ENCODE measurements around the gene GMCL1.
"Not testable (repeated sequence)": the region's sequence is repeated elsewhere in the genome, so short reads cannot be mapped to it uniquely, and the experiment has no call there.

Gene GMCL1

GRCh38 chr2:69807821-69808540, 21.5 kb upstream of the GMCL1 start:
- no peak for DNase-seq

- no peak for DNase-seq
Observed at GRCh38 chr2:69810550-69810949, 18.9 kb upstream of the GMCL1 start.

DNA sequence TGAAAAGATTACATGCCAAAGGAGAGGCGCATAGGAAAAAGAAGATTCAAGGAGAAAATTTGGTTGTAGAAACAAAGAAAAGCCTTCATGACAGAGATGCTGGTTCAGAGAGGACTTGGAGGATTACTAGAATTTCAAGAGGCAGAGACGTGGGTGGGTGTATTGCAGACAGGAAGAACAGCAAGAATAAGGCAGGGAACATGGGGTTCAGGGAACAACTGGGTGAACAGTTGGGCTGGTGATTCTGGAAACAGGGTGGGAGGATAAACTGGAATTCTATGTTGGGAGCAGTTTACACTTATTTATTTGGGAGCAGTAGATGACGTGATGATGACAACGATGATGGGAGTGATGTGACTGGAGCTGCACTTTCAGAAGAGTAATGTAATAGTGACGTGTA, 18.4 kb upstream of the GMCL1 start:
- no peak for DNase-seq

DNA sequence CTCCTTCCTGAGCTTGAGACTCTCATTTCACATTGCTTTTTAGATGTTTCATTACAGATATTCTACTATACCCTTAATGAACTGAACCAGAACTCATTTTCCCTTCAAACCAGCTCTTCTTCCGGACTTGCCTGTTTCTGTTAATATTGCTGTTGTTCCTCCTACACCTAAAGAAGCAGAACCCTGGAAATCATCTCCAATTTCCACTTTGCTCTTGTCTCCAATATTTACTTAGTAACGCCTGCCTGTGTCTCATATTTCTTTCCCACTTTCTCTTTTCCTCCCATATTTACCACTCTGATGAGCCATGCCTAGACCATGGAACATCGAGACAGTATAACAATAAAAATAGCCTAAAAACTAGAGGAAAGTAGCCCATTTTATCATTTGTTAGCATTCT, 17.9 kb upstream of the GMCL1 start:
- no peak for DNase-seq

- DNase-seq: no peak
Observed at GRCh38 chr2:69815717-69816116, 13.7 kb upstream of the GMCL1 start.

DNA sequence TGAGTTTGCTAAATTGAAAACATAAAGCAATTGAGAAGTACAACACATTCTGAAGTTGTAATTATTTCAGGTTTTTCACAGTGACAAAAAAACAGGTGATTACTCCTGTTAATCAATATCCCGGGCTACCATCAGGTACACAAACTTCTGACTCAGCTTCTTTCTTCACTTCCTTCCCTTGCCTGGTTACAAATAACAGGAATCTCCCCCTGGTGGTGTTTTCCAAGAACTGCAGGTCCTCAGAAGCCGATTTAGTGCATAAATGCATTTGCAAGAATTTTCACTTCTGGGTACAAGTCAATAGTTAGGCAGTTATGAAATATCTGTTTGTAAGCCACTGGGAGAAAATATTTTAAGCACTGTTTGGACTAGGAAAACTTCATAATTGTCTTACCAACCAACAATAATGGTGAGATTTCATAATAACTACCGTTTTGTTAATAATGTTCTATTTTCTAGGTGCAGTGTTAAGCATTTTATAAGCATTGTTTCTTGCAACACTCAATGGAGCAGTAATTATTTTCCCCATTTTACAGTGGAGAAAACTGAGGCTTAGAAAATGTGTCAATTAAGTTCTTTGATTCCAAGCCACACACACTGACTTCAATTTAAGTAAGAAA, 12.4 kb upstream of the GMCL1 start:
- DNase-seq: peak; percentile 80

- no peak for DNase-seq
Observed at GRCh38 chr2:69817729-69818501, 11.5 kb upstream of the GMCL1 start.

DNA sequence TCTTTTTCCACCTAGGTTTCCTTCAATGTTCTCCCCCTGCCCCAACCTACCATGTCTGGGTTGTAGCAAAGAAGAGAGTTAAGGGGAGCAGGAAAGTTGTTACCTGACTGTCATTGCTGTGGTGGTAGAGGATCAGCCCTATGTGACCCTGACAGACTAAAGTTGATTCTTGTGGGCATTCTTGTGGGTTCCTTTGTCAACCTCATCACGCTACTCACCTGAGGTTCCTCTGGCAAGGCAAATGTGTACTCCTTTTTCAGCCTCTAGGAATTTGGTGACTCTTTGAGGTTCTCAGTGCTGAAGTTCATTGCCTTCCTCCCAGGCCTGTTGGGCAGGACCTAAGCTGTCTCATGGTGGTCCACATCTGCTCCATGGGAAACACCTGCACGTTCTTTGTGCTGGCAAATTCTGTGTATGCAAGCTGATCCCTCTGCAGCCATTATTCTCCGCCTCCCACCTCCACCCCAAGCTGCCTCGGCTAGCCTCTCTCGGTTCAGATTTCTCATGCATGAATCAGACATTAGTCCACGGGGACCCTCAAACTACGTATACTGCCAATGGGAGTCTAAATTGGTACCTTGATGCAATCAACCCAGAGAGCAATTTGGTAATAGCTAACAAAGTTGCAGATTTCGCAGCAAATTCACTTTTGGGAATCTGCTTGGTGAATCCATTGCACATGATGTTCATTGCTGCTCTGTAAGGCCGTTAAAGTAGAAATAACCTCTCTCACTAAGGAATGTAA, 1.5 kb upstream of the GMCL1 start:
- DNase-seq: peak; percentile 10

DNA sequence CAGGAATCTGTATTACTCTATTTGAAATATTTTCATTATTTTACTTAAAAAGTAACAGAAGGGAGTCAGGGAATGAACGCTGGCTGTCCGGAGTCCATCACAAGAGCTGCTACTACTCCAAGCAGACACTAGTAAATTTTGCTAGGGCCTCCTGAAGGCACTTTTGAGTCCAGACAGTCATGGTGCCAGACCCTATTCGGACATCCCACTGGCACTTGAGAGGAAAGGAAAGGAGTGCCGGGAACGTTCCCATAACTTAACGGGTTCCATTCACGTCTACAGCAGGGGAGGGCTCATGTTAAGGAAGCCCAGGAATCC, 563 bp upstream of the GMCL1 start:
- no peak for DNase-seq

GRCh38 chr2:69830045-69830905, 815 bp downstream of the GMCL1 start:
- no peak for DNase-seq

- DNase-seq: not testable (repeated sequence)
Observed at GRCh38 chr2:69830906-69831241, 1.4 kb downstream of the GMCL1 start.

DNA sequence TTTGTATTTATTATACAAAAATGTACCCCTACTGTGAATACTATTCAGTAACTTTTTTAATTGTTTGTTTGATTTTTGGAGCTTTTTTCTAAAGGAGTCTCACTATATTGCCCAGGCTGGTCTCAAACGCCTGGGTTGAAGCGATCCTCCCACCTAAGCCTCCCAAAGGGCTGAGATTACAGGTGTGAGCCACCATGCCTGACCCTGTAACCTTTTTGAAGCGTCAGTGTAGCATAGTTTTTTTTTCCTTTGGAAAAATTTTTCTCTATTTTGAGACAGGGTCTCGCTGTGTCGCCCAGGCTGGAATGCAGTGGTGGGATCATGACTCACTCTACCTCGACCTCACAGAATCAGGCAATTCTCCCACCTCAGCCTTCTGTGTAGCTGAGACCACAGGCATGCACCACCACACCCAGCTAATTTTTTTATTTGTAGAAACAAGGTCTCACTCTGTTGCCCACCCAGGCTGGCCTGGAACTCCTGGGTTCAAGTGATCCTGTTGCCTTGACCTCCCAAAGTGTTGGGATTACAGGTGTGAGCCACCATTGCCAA, 2.0 kb downstream of the GMCL1 start:
- peak; percentile 24 for DNase-seq

DNA sequence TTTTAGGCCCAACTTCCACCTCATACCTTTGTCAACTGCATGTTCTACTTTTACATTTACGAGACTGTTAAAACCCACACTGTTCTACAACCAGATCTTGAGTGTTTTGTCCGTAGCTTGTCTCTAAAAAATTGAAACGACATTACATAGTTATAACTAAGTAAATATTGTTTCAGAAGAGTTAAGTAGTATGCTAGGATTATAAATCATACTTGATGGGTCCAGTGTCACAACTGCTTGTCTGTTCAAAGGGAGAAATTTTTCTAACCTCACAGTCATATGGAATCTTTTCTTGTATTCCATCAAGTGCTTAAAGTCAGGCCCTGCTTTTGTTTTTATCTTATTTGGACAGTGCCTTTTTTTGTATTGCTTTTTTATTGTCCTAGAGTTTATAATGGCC, 4.3 kb downstream of the GMCL1 start:
- no peak for DNase-seq

DNA sequence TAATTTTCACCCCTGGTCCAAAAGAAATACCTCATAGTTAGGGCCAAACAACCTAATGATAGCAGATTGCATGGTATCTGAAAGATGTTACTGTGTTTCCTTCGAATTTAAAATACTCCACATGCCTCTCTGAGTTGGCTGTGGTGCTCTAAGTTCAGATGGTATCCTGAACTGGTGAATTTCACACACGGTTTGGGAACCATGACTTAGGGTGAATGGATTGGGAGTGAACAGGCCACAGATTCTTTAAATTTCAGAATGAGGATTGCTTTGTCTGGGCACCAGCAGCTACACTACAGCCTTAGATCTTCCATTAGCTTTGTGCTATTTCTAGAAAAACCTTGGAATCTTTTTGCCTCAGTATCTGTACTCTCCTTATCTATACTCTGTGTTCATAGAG, 6.2 kb downstream of the GMCL1 start:
- DNase-seq: no peak

GRCh38 chr2:69836316-69836715, 6.9 kb downstream of the GMCL1 start:
- no peak for DNase-seq

DNA sequence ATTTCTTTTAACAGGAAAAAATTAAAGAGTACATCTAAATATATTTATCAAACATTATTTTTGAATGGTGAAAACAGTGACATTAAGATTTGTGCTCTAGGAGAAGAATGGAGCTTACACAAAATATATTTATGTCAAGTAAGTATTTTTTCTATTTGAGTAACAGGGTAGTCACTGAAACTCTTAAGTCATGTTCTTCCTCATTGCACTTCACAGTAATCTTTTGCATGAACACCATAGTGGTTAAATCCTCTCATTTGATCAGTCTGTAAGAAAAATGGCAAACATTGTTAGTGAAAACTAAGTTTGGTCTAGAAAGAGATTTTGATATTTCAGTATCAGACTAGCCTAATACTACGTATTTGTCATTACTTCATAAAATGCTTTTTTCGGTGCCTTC, 8.1 kb downstream of the GMCL1 start:
- DNase-seq: no peak

- no peak for DNase-seq
Observed at GRCh38 chr2:69843993-69844392, 14.5 kb downstream of the GMCL1 start.

GRCh38 chr2:69844560-69844959, 15.1 kb downstream of the GMCL1 start:
- DNase-seq: no peak

DNA sequence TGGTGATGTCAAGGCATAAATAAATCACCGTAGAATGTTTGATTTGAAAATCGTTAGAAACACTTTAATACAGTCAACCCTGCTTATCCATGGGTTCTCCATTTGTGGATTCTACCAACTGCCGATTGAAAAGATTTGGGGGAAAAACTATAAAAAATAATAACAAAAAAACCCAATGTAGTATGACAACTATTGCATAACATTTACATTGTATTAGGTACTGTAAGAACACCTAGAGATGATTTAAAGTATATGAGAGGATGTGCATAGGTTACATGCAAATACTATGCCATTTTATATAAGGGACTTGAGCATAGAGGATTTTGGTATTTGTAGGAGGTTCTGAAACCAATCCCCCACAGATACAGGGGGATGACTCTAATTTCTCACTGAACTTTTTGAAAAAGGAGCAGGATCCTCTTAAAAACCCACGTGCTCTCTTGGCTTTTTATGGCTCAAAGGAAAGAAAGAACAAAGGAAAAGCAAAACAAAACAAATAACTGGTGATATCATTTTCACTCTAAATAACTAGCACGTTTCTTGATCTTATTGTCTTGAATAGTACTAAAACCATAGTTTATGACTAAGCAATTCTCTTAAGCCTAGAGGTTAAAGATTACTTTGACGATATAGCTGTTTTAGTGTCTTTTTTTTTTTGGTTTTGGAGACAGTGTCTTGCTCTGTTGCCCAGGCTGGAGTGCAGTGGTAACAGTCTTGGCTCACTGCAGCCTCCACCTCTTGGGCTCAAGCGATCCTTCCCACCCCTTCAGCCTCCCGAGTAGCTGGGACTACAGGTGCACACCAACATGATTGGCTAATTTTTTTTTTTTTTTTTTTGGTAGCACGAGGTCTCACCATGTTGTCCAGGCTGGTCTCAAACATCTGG, 17.0 kb downstream of the GMCL1 start:
- DNase-seq: no peak

- no peak for DNase-seq
Observed at GRCh38 chr2:69847068-69847828, 17.8 kb downstream of the GMCL1 start.
